Fibroblast of the conjunctiva (primary cell): ENCODE data around the gene ASB11.

Experiments used
- DNase-seq: peaks from one replicate; pipeline ENCODE4 v3.0.0-alpha.2; 2010; ENCODE audit warnings: low read depth

Gene ASB11

GRCh38 chrX:15315509-15315908 lies at the start of gene ASB11:
Gene ASB11 (minus strand): TSS chrX:15315640. CDS start chrX:15315605, 35 bp downstream.
- DNase-seq, result no peak

- DNase-seq, result no peak
These were observed 44.3 kb upstream of the ASB11 start for GRCh38 chrX:15359701-15360100.

GRCh38 chrX:15358533-15358932 lies 43.1 kb upstream of the ASB11 start:
- no peak for DNase-seq

GRCh38 chrX:15356444-15356843 lies 41.0 kb upstream of the ASB11 start:
- peak; percentile 63 for DNase-seq

GRCh38 chrX:15350329-15350996 lies 35.0 kb upstream of the ASB11 start:
- no peak for DNase-seq

- peak; percentile 63 for DNase-seq
These were observed 33.6 kb upstream of the ASB11 start for GRCh38 chrX:15349046-15349445.

GRCh38 chrX:15345976-15346375 lies 30.5 kb upstream of the ASB11 start:
- no peak for DNase-seq

- no peak for DNase-seq
These were observed 28.7 kb upstream of the ASB11 start for GRCh38 chrX:15344106-15344505.

- DNase-seq, result no peak
These were observed 27.6 kb upstream of the ASB11 start for GRCh38 chrX:15343075-15343476.

GRCh38 chrX:15340867-15341266 lies 25.4 kb upstream of the ASB11 start:
- DNase-seq, result no peak

GRCh38 chrX:15336023-15336413 lies 20.6 kb upstream of the ASB11 start:
- no peak for DNase-seq

- DNase-seq, result peak; percentile 95
These were observed 19.9 kb upstream of the ASB11 start, which contains the start of gene PIGA for GRCh38 chrX:15335135-15336022. Gene PIGA (minus strand): TSS chrX:15335523. CDS start chrX:15331930, 3,593 bp downstream.

GRCh38 chrX:15334561-15334960 lies 19.1 kb upstream of the ASB11 start:
- DNase-seq, result no peak

- no peak for DNase-seq
These were observed 13.4 kb upstream of the ASB11 start for GRCh38 chrX:15328821-15329220.

- no peak for DNase-seq
These were observed 12.7 kb upstream of the ASB11 start for GRCh38 chrX:15328131-15328530.

GRCh38 chrX:15322472-15322871 lies 7.0 kb upstream of the ASB11 start:
- no peak for DNase-seq

- no peak for DNase-seq
These were observed 6.6 kb upstream of the ASB11 start for GRCh38 chrX:15322072-15322471.

- DNase-seq, result no peak
These were observed 6.0 kb upstream of the ASB11 start for GRCh38 chrX:15321447-15321846.

- DNase-seq, result no peak
These were observed 4.9 kb upstream of the ASB11 start for GRCh38 chrX:15320297-15320696.

GRCh38 chrX:15319075-15319474 lies 3.6 kb upstream of the ASB11 start:
- DNase-seq, result no peak

GRCh38 chrX:15314472-15314871 lies 968 bp downstream of the ASB11 start:
- no peak for DNase-seq

- DNase-seq, result no peak
These were observed 4.3 kb downstream of the ASB11 start for GRCh38 chrX:15311119-15311518.

- DNase-seq, result peak; percentile 10
These were observed 5.3 kb downstream of the ASB11 start for GRCh38 chrX:15310117-15310516.
